BE2C (cell line): ENCODE results near the gene HIRIP3.

Experiments used
- DNase-seq: peaks from one replicate; pipeline ENCODE4 v3.0.0-alpha.2; 2020
- H3K27me3 ChIP-seq: fragments of 250-450 bp; sonication (Bioruptor Pico); 2 replicates; pipeline ENCODE4 v1.5.1; 2020; ENCODE audit warnings: mild to moderate bottlenecking
- H3K36me3 ChIP-seq: fragments of 250-450 bp; sonication (Bioruptor Pico); 2 replicates; pipeline ENCODE4 v1.5.1; 2020; ENCODE audit warnings: mild to moderate bottlenecking
- H3K4me1 ChIP-seq: fragments of 250-450 bp; sonication (Bioruptor Pico); 2 replicates; pipeline ENCODE4 v1.5.1; 2020
- H3K4me3 ChIP-seq: 2 replicates; pipeline ENCODE4 v1.5.1; 2011; ENCODE audit warnings: low read depth, low read length
- H3K9me3 ChIP-seq: fragments of 250-450 bp; sonication (Bioruptor Pico); 2 replicates; pipeline ENCODE4 v1.5.1; 2020
- CTCF ChIP-seq: IDR thresholded peaks from 2 replicates; pipeline ENCODE4 v1.5.1; 2012; ENCODE audit warnings: mild to moderate bottlenecking, low read depth, low read length

HIRIP3 gene

GRCh38 chr16:29986931-29987330 lies 8.5 kb downstream of the HIRIP3 start:
- Histone ChIP-seq H3K9me3 (no peaks in the 10 kb centered on the region), H3K27me3 (no peaks in the 10 kb centered on the region), H3K4me3 (no peak overlapping the region), H3K36me3 (peaks cover 84% of the 10 kb centered on the region), H3K4me1 (no peaks in the 10 kb centered on the region)
- no peak for DNase-seq
- TF ChIP-seq CTCF: no peak

GRCh38 chr16:29986231-29986630 lies 9.2 kb downstream of the HIRIP3 start:
- no peaks in the 10 kb centered on the region for H3K4me1 ChIP-seq
- H3K9me3 ChIP-seq: no peaks in the 10 kb centered on the region
- DNase-seq: no peak
- H3K36me3 ChIP-seq: peaks cover 88% of the 10 kb centered on the region
- no peak for TF ChIP-seq CTCF
- H3K4me3 ChIP-seq: no peak overlapping the region
- no peaks in the 10 kb centered on the region for H3K27me3 ChIP-seq

GRCh38 chr16:29985271-29985811 lies 10.1 kb downstream of the HIRIP3 start:
- H3K4me1 ChIP-seq: no peaks in the 10 kb centered on the region
- DNase-seq: no peak
- H3K4me3 ChIP-seq: no peak overlapping the region
- no peak for TF ChIP-seq CTCF
- H3K36me3 ChIP-seq: peaks cover 92% of the 10 kb centered on the region
- H3K27me3 ChIP-seq: no peaks in the 10 kb centered on the region
- H3K9me3 ChIP-seq: no peaks in the 10 kb centered on the region

- Histone ChIP-seq H3K9me3 (no peaks in the 10 kb centered on the region), H3K4me3 (no peak overlapping the region), H3K4me1 (no peaks in the 10 kb centered on the region), H3K36me3 (peaks cover 93% of the 10 kb centered on the region), H3K27me3 (no peaks in the 10 kb centered on the region)
- no peak for TF ChIP-seq CTCF
- DNase-seq: no peak
These were observed 10.7 kb downstream of the HIRIP3 start for GRCh38 chr16:29984764-29985147.

- no peaks in the 10 kb centered on the region for H3K4me1 ChIP-seq
- H3K27me3 ChIP-seq: no peaks in the 10 kb centered on the region
- DNase-seq: no peak
- no peaks in the 10 kb centered on the region for H3K9me3 ChIP-seq
- TF ChIP-seq CTCF: no peak
- peaks cover 94% of the 10 kb centered on the region for H3K36me3 ChIP-seq
- no peak overlapping the region for H3K4me3 ChIP-seq
These were observed 11.2 kb downstream of the HIRIP3 start for GRCh38 chr16:29984137-29984763.

GRCh38 chr16:29983420-29984136 lies 11.8 kb downstream of the HIRIP3 start:
- TF ChIP-seq CTCF: no peak
- no peak for DNase-seq
- Histone ChIP-seq H3K4me1 (no peaks in the 10 kb centered on the region), H3K36me3 (peaks cover 94% of the 10 kb centered on the region), H3K9me3 (no peaks in the 10 kb centered on the region), H3K4me3 (no peak overlapping the region), H3K27me3 (no peaks in the 10 kb centered on the region)
